GM12878 (cell line): ENCODE data around the gene MTHFD1L. TPM values are rescaled to one million over a fixed set of nuclear protein-coding genes. Genes with fewer than 3 reads are reported as not detected.
"Not testable (repeated sequence)": the region's sequence is repeated elsewhere in the genome, so short reads cannot be mapped to it uniquely, and the experiment has no call there.

Source experiments
- ATAC-seq: fragments of 200-7000 bp; cut with Tn5 transposase; 3 replicates; pipeline ENCODE4 v1.9.1; 2020; ENCODE audit warnings: mild to moderate bottlenecking, moderate library complexity
- BruUV-seq: library from RNA; stranded (reverse); fragments of 400-500 nt; replicated peaks from 2 replicates; lab custom pipeline; 2021; lab: Mats Ljungman, UMichigan
- CTCF ChIA-PET: fragments of 300-600 bp; sonication (Branson Sonifier 250); formaldehyde crosslinking; extraction: SDS; loops from one replicate; lab custom pipeline; 2021; ENCODE audit warnings: inconsistent platforms; lab: Yijun Ruan, JAX
- POLR2A ChIA-PET: fragments of 350-600 bp; formaldehyde crosslinking; extraction: SDS; loops from one replicate; lab custom pipeline; 2021; ENCODE audit warnings: inconsistent platforms; lab: Charles Lee
- RAD21 ChIA-PET: fragments of 300-600 bp; sonication (Branson Sonifier 250); formaldehyde crosslinking; loops from one replicate; lab custom pipeline; 2023; ENCODE audit warnings: antibody characterized with exemption; ENCODE audit not compliant: unreplicated experiment; lab: Charles Lee
- SMC1A ChIA-PET: fragments of 300-600 bp; sonication (Branson Sonifier 250); formaldehyde crosslinking; loops from one replicate; lab custom pipeline; 2023; ENCODE audit not compliant: unreplicated experiment, uncharacterized antibody; lab: Charles Lee
- DNase-seq: peaks from one replicate; pipeline ENCODE4 v3.0.0-alpha.2; 2011; ENCODE audit warnings: low read depth, low spot score
- FAIRE-seq: peaks from 3 replicates; lab custom pipeline; 2011; peaks lifted over from hg19 to GRCh38; lab: Jason Lieb, UNC
- H2AFZ ChIP-seq: 2 replicates; pipeline ENCODE4 v1.6.0; 2011; ENCODE audit warnings: low read depth, low read length, control low read depth; ENCODE audit not compliant: control insufficient read depth
- H3K27ac ChIP-seq: 2 replicates; pipeline ENCODE4 v1.5.1; 2011; ENCODE audit warnings: control low read depth; ENCODE audit not compliant: control insufficient read depth, insufficient read depth
- H3K27me3 ChIP-seq, 2 experiments: replicated peaks in 1 of 2; 2 replicates each; pipeline versions ENCODE4 v1.6.0 to v1.6.1; 2011; ENCODE audit warnings: low read length in 1 of 2; ENCODE audit not compliant: control insufficient read depth in 2 of 2, insufficient read depth in 2 of 2
- H3K36me3 ChIP-seq, 2 experiments: 2 replicates each; pipeline ENCODE4 v1.5.1; 2011; ENCODE audit warnings: low read length in 1 of 2; ENCODE audit not compliant: control insufficient read depth in 2 of 2, insufficient read depth in 2 of 2
- H3K4me1 ChIP-seq: 2 replicates; pipeline ENCODE4 v1.6.1; 2011; ENCODE audit warnings: mild to moderate bottlenecking, low read length, moderate library complexity, mixed read lengths; ENCODE audit not compliant: control insufficient read depth, insufficient read depth
- H3K4me2 ChIP-seq: 2 replicates; pipeline ENCODE4 v1.6.0; 2011; ENCODE audit warnings: control low read depth; ENCODE audit not compliant: control insufficient read depth, insufficient read depth
- H3K4me3 ChIP-seq: fragments of 200-600 bp; sonication (generic); 2 replicates; pipeline ENCODE4 v1.5.1; 2016
- H3K79me2 ChIP-seq: 2 replicates; pipeline ENCODE4 v1.6.0; 2011; ENCODE audit warnings: low read length; ENCODE audit not compliant: control insufficient read depth, insufficient read depth
- H3K9ac ChIP-seq: 2 replicates; pipeline ENCODE4 v1.8.0; 2011; ENCODE audit warnings: low read length, control low read depth, mixed read lengths; ENCODE audit not compliant: control insufficient read depth, insufficient read depth
- H3K9me3 ChIP-seq: replicated peaks from 3 replicates; pipeline ENCODE4 v1.5.1; 2011; ENCODE audit warnings: mild to moderate bottlenecking, low read length; ENCODE audit not compliant: control insufficient read depth, insufficient read depth
- H4K20me1 ChIP-seq: 2 replicates; pipeline ENCODE4 v1.6.0; 2011; ENCODE audit not compliant: control insufficient read depth, insufficient read depth
- GABPA ChIP-seq: IDR thresholded peaks from 2 replicates; pipeline ENCODE4 v1.6.1; 2014; ENCODE audit warnings: antibody characterized with exemption, low read depth, mild to moderate bottlenecking, inconsistent platforms
- HCFC1 ChIP-seq: fragments of 150-350 bp; IDR thresholded peaks from 2 replicates; pipeline ENCODE4 v1.6.1; 2014; ENCODE audit warnings: low read length
- HDAC6 ChIP-seq: fragments of 200-600 bp; sonication (generic); IDR thresholded peaks from one replicate; pipeline ENCODE4 v1.8.0; 2017; ENCODE audit warnings: antibody characterized with exemption; ENCODE audit not compliant: unreplicated experiment
- JUND ChIP-seq: IDR thresholded peaks from 2 replicates; pipeline ENCODE4 v1.6.1; 2012; ENCODE audit warnings: low read depth, mild to moderate bottlenecking, low read length, improper control_type of control experiment, moderate library complexity
- NFYB ChIP-seq: IDR thresholded peaks from 2 replicates; pipeline ENCODE4 v1.6.1; 2011; ENCODE audit warnings: low read depth, mild to moderate bottlenecking, low read length, improper control_type of control experiment, moderate library complexity; ENCODE audit not compliant: insufficient read depth
- NR2F1 ChIP-seq: fragments of 450-650 bp; conservative IDR thresholded peaks from 2 replicates; pipeline ENCODE4 v1.6.1; 2017; ENCODE audit warnings: mild to moderate bottlenecking
- NRF1 ChIP-seq: conservative IDR thresholded peaks from 2 replicates; pipeline ENCODE4 v1.6.1; 2011; ENCODE audit warnings: mild to moderate bottlenecking, low read depth, low read length, improper control_type of control experiment
- PAX5 ChIP-seq: IDR thresholded peaks from 2 replicates; pipeline ENCODE4 v1.6.1; 2011; ENCODE audit warnings: low read depth, low read length, borderline replicate concordance
- PML ChIP-seq: IDR thresholded peaks from 2 replicates; pipeline ENCODE4 v1.6.1; 2012; ENCODE audit warnings: low read length, inconsistent platforms
- RBBP5 ChIP-seq: fragments of 200-600 bp; sonication (generic); conservative IDR thresholded peaks from 2 replicates; pipeline ENCODE4 v1.6.1; 2016
- RELB ChIP-seq: fragments of 450-650 bp; IDR thresholded peaks from 2 replicates; pipeline ENCODE4 v1.6.1; 2017; ENCODE audit warnings: low read depth, mild to moderate bottlenecking, moderate library complexity
- TCF12 ChIP-seq: IDR thresholded peaks from 2 replicates; pipeline ENCODE4 v1.6.1; 2011; ENCODE audit warnings: low read depth, mild to moderate bottlenecking, low read length
- ZNF274 ChIP-seq: IDR thresholded peaks from one replicate; pipeline ENCODE4 v1.8.0; 2011; ENCODE audit not compliant: insufficient read length, insufficient read depth
- ZNF622 ChIP-seq: fragments of 450-650 bp; IDR thresholded peaks from 2 replicates; pipeline ENCODE4 v1.6.1; 2017; ENCODE audit warnings: mild to moderate bottlenecking, inconsistent platforms
- ZSCAN29 ChIP-seq: fragments of 450-650 bp; IDR thresholded peaks from 2 replicates; pipeline ENCODE4 v1.6.1; 2017; ENCODE audit warnings: mild to moderate bottlenecking, moderate library complexity
- ZZZ3 ChIP-seq: IDR thresholded peaks from 2 replicates; pipeline ENCODE4 v1.6.1; 2011; ENCODE audit warnings: low read depth; ENCODE audit not compliant: control insufficient read depth, insufficient read length
- WGBS: methylation state at CpG from one replicate; pipeline ENCODE4 v1.1.6; 2016; ENCODE audit warnings: low lambda C conversion rate; ENCODE audit not compliant: insufficient replicate concordance, insufficient coverage; ENCODE audit errors: missing lambda C conversion rate; 5-methylcytosine and 5-hydroxymethylcytosine counted together
- in situ Hi-C: fragments of 300-500 bp; cut with MboI; formaldehyde crosslinking; loops from 9 replicates; pipeline ENCODE4 v1.14.3; 2018; ENCODE audit warnings: mixed read lengths
- intact Hi-C: fragments of 100-400 bp; cut with micrococcal nuclease; formaldehyde crosslinking; loops from one replicate; pipeline ENCODE4 v1.14.2; 2022; ENCODE audit not compliant: unreplicated experiment
- polyA plus RNA-seq, 11 experiments: library from polyadenylated mRNA; depleted of rRNA in 4 of 11; unstranded in 6 of 11; stranded (reverse) in 5 of 11; fragments of >200 nt; fragmentation: Nextera tagmentation in 4 of 11; fragmentation: Illumina TruSeq in 1 of 11; extraction: Ambion mirVana in 4 of 11; extraction: Trizol in 1 of 11; gene quantifications; 1 replicate in 1 of 11; 2 replicates in 10 of 11; pipeline versions ENCODE4 v1.2.1 to v1.2.3, GENCODE V29; 2011 to 2016; ENCODE audit warnings: inconsistent platforms in 2 of 11, missing spikeins in 2 of 11, low read depth in 1 of 11
- total RNA-seq, 4 experiments: library from RNA; depleted of rRNA in 3 of 4; stranded (reverse); fragments of >200 nt in 3 of 4; fragmentation: Illumina TruSeq in 1 of 4; extraction: Trizol in 1 of 4; gene quantifications; 2 replicates each; pipeline versions ENCODE4 v1.2.1 to v1.2.3, GENCODE V29; 2013 to 2021
- TF ChIP-seq, protein P1 (sequence below): fragments of 450-650 bp; IDR thresholded peaks from 2 replicates; pipeline ENCODE4 v1.6.1; 2016; ENCODE audit warnings: mild to moderate bottlenecking

The MTHFD1L gene
- total and polyA plus RNA-seq, 10 of the 15 experiments (the other 5 are each of a cell fraction or from before 2014, with no cell fraction given), result 11.7 to 75.5 (median 28.8) TPM

GRCh38 chr6:151034825-151035781 lies 169.6 kb downstream of the MTHFD1L start:
- CTCF ChIA-PET, result interaction anchor here (1.0 kb wide), 1 partner anchor 21 kb away, joined by 3 read pairs; no protein-coding TSS in a partner anchor
- Histone ChIP-seq H3K4me2 (no peak overlapping the region), H3K36me3 (peaks cover 4% of the 10 kb centered on the region in 2 experiments; a peak in 2 of 4 replicates), H3K9me3 (no peaks in the 10 kb centered on the region), H3K79me2 (no peaks in the 10 kb centered on the region), H3K27me3 (no peaks in the 10 kb centered on the region), H3K4me3 (no peak overlapping the region), H3K4me1 (no peaks in the 10 kb centered on the region), H4K20me1 (no peaks in the 10 kb centered on the region), H3K27ac (no peak overlapping the region), H2AFZ (no peak overlapping the region), H3K9ac (no peak overlapping the region)
- no TSS peak for BruUV-seq
- intact Hi-C loops, result no loop called here
- RAD21 ChIA-PET, result no interaction called here
- POLR2A ChIA-PET, result no interaction called here
- FAIRE-seq, result no peak
- SMC1A ChIA-PET, result no interaction called here
- 98% methylated on average over 10 of the region's 10 CpGs for WGBS
- TF ChIP-seq ZZZ3 (no peak), RELB (no peak), NR2F1 (no peak), NRF1 (no peak), ZNF622 (no peak), RBBP5 (no peak), PAX5 (no peak), JUND (no peak), TCF12 (no peak), NFYB (no peak), ZSCAN29 (no peak), ZNF274 (no peak), PML (no peak), HCFC1 (no peak), GABPA (no peak), HDAC6 (no peak)
- TF ChIP-seq, protein P1, sequence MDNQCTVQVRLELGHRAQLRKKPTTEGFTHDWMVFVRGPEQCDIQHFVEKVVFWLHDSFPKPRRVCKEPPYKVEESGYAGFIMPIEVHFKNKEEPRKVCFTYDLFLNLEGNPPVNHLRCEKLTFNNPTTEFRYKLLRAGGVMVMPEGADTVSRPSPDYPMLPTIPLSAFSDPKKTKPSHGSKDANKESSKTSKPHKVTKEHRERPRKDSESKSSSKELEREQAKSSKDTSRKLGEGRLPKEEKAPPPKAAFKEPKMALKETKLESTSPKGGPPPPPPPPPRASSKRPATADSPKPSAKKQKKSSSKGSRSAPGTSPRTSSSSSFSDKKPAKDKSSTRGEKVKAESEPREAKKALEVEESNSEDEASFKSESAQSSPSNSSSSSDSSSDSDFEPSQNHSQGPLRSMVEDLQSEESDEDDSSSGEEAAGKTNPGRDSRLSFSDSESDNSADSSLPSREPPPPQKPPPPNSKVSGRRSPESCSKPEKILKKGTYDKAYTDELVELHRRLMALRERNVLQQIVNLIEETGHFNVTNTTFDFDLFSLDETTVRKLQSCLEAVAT, result no peak
- in situ Hi-C loops, result no loop called here
- DNase-seq, result no peak
- no peak for ATAC-seq

- H3K9ac ChIP-seq, BruUV-seq, SMC1A ChIA-PET, H3K4me2 ChIP-seq, ATAC-seq, H3K9me3 ChIP-seq, H3K4me3 ChIP-seq, H2AFZ ChIP-seq, H3K27ac ChIP-seq, H3K79me2 ChIP-seq, H3K4me1 ChIP-seq, H3K36me3 ChIP-seq, POLR2A ChIA-PET, RAD21 ChIA-PET, H4K20me1 ChIP-seq, intact Hi-C loops, FAIRE-seq, DNase-seq, H3K27me3 ChIP-seq, in situ Hi-C loops: not testable (repeated sequence)
- 94% methylated on average over 3 of the region's 3 CpGs for WGBS
- CTCF ChIA-PET, result interaction anchor here (1.4 kb wide), 1 partner anchor 287 kb away, joined by 3 read pairs; no protein-coding TSS in a partner anchor
These were observed 170.8 kb downstream of the MTHFD1L start for GRCh38 chr6:151036211-151036721.
